Upper lobe of right lung (tissue), 1 donor: ENCODE results near the gene LRRC15. TPM values are rescaled to one million over a fixed set of nuclear protein-coding genes. Genes with fewer than 3 reads are reported as not detected.
A peak's percentile ranks its signal among the peaks of the same experiment; 100 is the strongest.

ENCODE experiments used
- ATAC-seq: fragments of 200-7000 bp; cut with Tn5 transposase; one replicate; pipeline ENCODE4 v1.9.1; 2020; ENCODE audit warnings: mild to moderate bottlenecking, moderate library complexity
- DNase-seq: peaks from one replicate; pipeline ENCODE4 v3.0.0-alpha.2; 2020
- H3K27ac ChIP-seq: fragments of 200-600 bp; one replicate; pipeline ENCODE4 v1.8.0; 2022
- H3K27me3 ChIP-seq: fragments of 200-600 bp; one replicate; pipeline ENCODE4 v1.8.0; 2022; ENCODE audit warnings: mild to moderate bottlenecking
- H3K36me3 ChIP-seq: fragments of 200-600 bp; one replicate; pipeline ENCODE4 v1.8.0; 2022
- H3K4me1 ChIP-seq: fragments of 200-600 bp; one replicate; pipeline ENCODE4 v1.8.0; 2022
- H3K4me3 ChIP-seq: fragments of 200-600 bp; one replicate; pipeline ENCODE4 v1.8.0; 2022; ENCODE audit warnings: mild to moderate bottlenecking
- H3K9me3 ChIP-seq: fragments of 200-600 bp; one replicate; pipeline ENCODE4 v1.8.0; 2022
- CTCF ChIP-seq: fragments of 200-600 bp; IDR thresholded peaks from one replicate; pipeline ENCODE4 v1.8.0; 2022; ENCODE audit warnings: antibody characterized with exemption
- intact Hi-C: fragments of 100-400 bp; cut with DNase I; formaldehyde crosslinking; loops from one replicate; pipeline ENCODE4 v1.11.0; 2022
- total RNA-seq: library from RNA; stranded (reverse); fragmentation: NEBNext Ultra II Directional; extraction: Animal tissue kit (Norgen Biotek cat#: 25700); gene quantifications from one replicate; pipeline ENCODE4 v1.2.1, GENCODE V29; 2021
- donor health status: DM: no; HTN: yes; CAD: no; lungs with severe emphysema.

Gene LRRC15
- total RNA-seq, 1 donor from 2014 or later, result 1.1 TPM

GRCh38 chr3:194346035-194346434 is 23.5 kb downstream of the LRRC15 start:
- no peak overlapping the region for H3K27ac ChIP-seq
- H3K9me3 ChIP-seq, result no peaks in the 10 kb centered on the region
- no peak overlapping the region for H3K4me3 ChIP-seq
- no peaks in the 10 kb centered on the region for H3K36me3 ChIP-seq
- DNase-seq, result no peak
- intact Hi-C loops, result no loop called here
- ATAC-seq, result no peak
- no peaks in the 10 kb centered on the region for H3K4me1 ChIP-seq
- H3K27me3 ChIP-seq, result no peaks in the 10 kb centered on the region
- TF ChIP-seq CTCF, result no peak

- TF ChIP-seq CTCF, result peak; percentile 97
- no peaks in the 10 kb centered on the region for H3K27me3 ChIP-seq
- H3K4me1 ChIP-seq, result no peaks in the 10 kb centered on the region
- DNase-seq (peak; percentile 82), ATAC-seq (peak; percentile 84)
- H3K36me3 ChIP-seq, result no peaks in the 10 kb centered on the region
- H3K4me3 ChIP-seq, result no peak overlapping the region
- no peaks in the 10 kb centered on the region for H3K9me3 ChIP-seq
- intact Hi-C loops, result no loop called here
- H3K27ac ChIP-seq, result no peak overlapping the region
Measured at GRCh38 chr3:194344012-194344411, 25.5 kb downstream of the LRRC15 start.

GRCh38 chr3:194343561-194343893 is 26.0 kb downstream of the LRRC15 start:
- Histone ChIP-seq H3K9me3 (no peaks in the 10 kb centered on the region), H3K4me3 (no peak overlapping the region), H3K27me3 (no peaks in the 10 kb centered on the region), H3K27ac (no peak overlapping the region), H3K4me1 (no peaks in the 10 kb centered on the region), H3K36me3 (no peaks in the 10 kb centered on the region)
- intact Hi-C loops, result no loop called here
- no peak for DNase-seq
- TF ChIP-seq CTCF, result no peak
- ATAC-seq, result no peak

DNA sequence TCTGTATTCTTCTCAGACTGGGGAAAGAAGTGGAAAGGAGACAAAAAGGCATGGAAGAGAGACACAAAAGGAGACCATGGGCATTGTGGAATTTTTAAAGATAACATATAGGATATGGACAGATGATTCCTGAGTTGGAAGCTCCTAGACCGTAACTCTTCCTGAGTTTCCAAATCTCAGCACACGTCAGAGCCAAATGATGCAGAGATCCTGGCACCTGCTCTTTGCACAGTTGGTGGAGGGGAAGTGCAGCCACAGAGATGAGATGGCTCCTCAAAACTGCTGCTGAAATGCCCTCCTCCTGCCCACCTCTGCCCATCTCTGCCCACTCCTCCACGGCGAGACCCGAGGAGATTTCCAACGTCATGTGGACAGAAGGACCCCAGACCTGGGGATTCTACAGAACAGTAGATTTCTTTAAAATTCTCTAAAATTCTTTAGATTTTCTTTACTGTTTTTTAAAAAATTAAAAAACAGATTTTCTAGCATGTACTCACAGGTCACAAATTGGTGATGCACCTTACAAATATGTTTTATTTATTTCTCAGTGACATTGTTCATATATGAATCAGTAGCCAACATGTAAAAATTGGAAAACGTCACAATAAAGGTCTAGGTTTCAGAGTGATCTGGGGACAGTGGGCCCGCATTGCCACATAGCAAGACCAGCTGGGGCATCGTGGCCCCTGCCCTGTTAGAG is 26.5 kb downstream of the LRRC15 start:
- Histone ChIP-seq H3K36me3 (no peaks in the 10 kb centered on the region), H3K4me1 (no peaks in the 10 kb centered on the region), H3K27me3 (no peaks in the 10 kb centered on the region), H3K27ac (no peak overlapping the region), H3K4me3 (no peak overlapping the region), H3K9me3 (no peaks in the 10 kb centered on the region)
- DNase-seq (no peak), ATAC-seq (no peak)
- intact Hi-C loops, result no loop called here
- TF ChIP-seq CTCF, result no peak

DNA sequence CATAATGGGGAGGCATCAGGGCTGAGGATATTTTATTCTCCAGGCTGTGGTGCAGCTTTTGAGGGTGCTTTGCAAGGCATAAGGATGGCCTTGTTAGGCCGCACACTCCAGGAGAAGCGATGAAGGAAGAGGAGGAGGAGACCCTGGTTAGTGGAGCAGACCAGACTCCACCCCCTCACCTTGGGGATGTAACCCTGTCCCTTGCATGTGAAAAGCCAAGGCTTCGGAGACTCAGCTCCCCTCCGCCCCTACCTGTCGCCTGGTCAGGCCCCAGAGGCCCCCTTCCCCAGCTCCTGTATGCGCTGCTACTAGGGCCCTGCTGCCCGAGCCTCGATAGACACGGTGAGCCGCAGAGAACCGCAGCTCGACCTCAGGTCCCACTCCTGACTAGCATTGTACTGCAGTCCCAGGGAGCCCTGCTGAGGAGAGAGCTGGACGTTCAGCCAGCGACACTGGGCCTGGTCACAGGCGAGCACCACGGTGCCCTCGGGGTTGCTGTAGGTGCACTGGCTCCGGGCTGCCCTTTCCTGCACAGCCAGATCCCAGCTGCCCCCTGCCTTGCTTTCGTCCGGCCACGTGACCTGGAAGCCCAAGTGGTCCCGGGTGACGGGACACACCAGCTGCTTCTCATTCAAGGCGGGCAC is 28.7 kb downstream of the LRRC15 start:
- no peak overlapping the region for H3K4me3 ChIP-seq

More for the DNA sequence above, 28.7 kb downstream of the LRRC15 start:
- intact Hi-C loops, result no loop called here
- H3K36me3 ChIP-seq, result no peaks in the 10 kb centered on the region
- no peak for ATAC-seq
- no peaks in the 10 kb centered on the region for H3K4me1 ChIP-seq
- no peaks in the 10 kb centered on the region for H3K9me3 ChIP-seq
- no peak overlapping the region for H3K27ac ChIP-seq
- no peak for TF ChIP-seq CTCF
- DNase-seq, result no peak
- H3K27me3 ChIP-seq, result no peaks in the 10 kb centered on the region
